ENCODE measurements around the gene SHISAL1.

Gene SHISAL1

GRCh38 chr22:44209343-44209742, 103.4 kb downstream of the SHISAL1 start:
- DNase-seq (ENCODE audit: low spot score): no peak

GRCh38 chr22:44207981-44208317, 104.8 kb downstream of the SHISAL1 start:
- no peak for DNase-seq (ENCODE audit: low spot score)

- DNase-seq (ENCODE audit: low spot score): no peak
These were observed 105.4 kb downstream of the SHISAL1 start for GRCh38 chr22:44207173-44207980.

GRCh38 chr22:44206696-44207095, 106.1 kb downstream of the SHISAL1 start:
- no peak for DNase-seq (ENCODE audit: low spot score)

- DNase-seq (ENCODE audit: low spot score): no peak
These were observed 106.5 kb downstream of the SHISAL1 start for GRCh38 chr22:44206330-44206645.

- no peak for DNase-seq (ENCODE audit: low spot score)
These were observed 107.0 kb downstream of the SHISAL1 start for GRCh38 chr22:44205516-44206329.

GRCh38 chr22:44204739-44205515, 107.8 kb downstream of the SHISAL1 start:
- no peak for DNase-seq (ENCODE audit: low spot score)

- DNase-seq (ENCODE audit: low spot score): no peak
These were observed 109.5 kb downstream of the SHISAL1 start for GRCh38 chr22:44203203-44203602.

GRCh38 chr22:44202261-44202789, 110.4 kb downstream of the SHISAL1 start:
- DNase-seq (ENCODE audit: low spot score): peak; percentile 13

GRCh38 chr22:44201665-44202064, 111.1 kb downstream of the SHISAL1 start:
- no peak for DNase-seq (ENCODE audit: low spot score)

- no peak for DNase-seq (ENCODE audit: low spot score)
These were observed 111.7 kb downstream of the SHISAL1 start for GRCh38 chr22:44200855-44201550.

- DNase-seq (ENCODE audit: low spot score): no peak
These were observed 112.3 kb downstream of the SHISAL1 start for GRCh38 chr22:44200451-44200850.

- DNase-seq (ENCODE audit: low spot score): no peak
These were observed 112.9 kb downstream of the SHISAL1 start for GRCh38 chr22:44199866-44200265.

GRCh38 chr22:44199164-44199563, 113.6 kb downstream of the SHISAL1 start:
- DNase-seq (ENCODE audit: low spot score): no peak

- DNase-seq (ENCODE audit: low spot score): no peak
These were observed 115.5 kb downstream of the SHISAL1 start for GRCh38 chr22:44197271-44197670.

- no peak for DNase-seq (ENCODE audit: low spot score)
These were observed 116.0 kb downstream of the SHISAL1 start for GRCh38 chr22:44196731-44197131.

- DNase-seq (ENCODE audit: low spot score): no peak
These were observed 116.5 kb downstream of the SHISAL1 start for GRCh38 chr22:44196241-44196640.

GRCh38 chr22:44195189-44195871, 117.4 kb downstream of the SHISAL1 start:
- no peak for DNase-seq (ENCODE audit: low spot score)

- no peak for DNase-seq (ENCODE audit: low spot score)
These were observed 118.2 kb downstream of the SHISAL1 start for GRCh38 chr22:44194569-44194968.

Data from putamen (tissue), 1 donor.